SKM-1 (cell line): ENCODE results near the gene GPN1.
A peak's percentile ranks its signal among the peaks of the same experiment; 100 is the strongest.
"Not testable (repeated sequence)": the region's sequence is repeated elsewhere in the genome, so short reads cannot be mapped to it uniquely, and the experiment has no call there.

ENCODE experiments used
- DNase-seq: peaks from one replicate; lab custom pipeline; 2025; ENCODE audit not compliant: unreplicated experiment; lab: John Stamatoyannopoulos, UW

The GPN1 gene

DNA sequence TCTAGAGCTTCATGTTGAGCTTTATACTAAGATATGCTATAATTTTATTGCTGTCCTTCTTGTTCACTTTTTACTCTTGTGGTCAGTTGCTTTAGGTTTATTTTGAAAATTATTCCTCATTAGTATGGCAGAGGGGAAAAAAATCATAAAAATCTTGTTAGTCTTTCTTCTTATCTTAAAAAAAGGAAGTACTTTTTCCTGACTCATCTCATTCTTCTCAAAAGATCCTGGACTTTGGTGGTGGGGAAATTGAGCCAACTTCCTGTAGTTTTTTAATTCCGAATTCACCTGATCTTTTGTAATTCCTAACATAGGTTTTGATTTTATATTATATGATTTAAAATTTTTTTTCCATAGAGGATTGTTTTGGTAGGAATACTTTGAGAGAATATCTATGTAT, 38.6 kb downstream of the GPN1 start:
- DNase-seq, result no peak

DNA sequence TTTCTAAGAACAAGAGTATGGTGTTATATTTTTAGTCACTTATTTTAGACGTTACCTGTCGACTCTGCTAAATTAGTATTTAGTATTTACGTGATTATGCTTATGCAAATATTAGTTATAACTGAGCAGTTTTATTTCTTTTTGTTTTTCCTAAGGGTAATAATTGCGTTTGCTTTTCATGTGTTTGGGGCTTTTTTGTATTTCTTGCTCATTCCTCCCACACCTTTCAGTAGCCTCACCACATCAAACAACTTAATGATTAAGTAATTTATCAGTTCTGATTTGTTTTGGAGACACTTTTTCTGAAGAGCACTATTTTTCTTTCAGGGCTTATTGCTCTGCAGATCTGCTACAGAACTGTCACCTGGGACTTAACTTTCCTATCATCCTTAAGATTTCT, 42.4 kb downstream of the GPN1 start:
- no peak for DNase-seq

DNA sequence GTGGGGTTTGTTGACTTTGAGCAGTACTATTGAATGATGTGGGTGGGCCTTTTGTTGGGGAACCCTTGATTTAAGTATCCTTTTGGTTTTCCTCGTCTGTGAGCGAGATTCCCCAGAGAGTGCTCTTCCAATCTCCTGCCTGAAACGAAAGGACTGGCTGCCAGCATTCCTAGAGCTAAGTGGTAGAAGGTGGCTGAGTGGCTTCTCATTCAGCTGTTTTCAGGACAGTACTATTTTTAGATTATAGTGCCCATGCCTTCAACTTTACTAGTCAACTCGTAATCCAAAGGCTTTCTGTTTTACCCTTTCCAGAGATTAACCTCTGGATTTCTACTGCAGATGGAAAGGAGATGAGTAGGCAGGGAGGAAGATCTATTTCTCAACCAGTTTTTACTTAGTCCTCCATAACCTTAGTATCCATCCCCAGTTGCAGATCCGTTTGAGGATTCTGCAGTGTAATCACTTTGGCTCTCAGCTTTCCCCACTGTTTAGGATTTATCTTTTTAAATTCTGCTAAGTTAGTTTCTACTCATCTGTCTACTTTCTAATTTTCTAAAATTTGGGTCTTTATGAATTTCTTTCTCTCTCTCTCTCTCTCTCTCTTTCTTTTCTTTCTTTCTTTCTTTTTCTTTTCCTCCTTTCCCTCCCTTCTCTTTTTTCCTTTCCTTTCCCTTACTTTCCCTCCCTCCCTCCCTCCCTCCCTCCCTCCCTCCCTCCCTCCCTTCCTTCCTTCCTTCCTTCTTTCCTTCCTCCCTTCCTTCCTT, 44.1 kb downstream of the GPN1 start:
- no peak for DNase-seq

DNA sequence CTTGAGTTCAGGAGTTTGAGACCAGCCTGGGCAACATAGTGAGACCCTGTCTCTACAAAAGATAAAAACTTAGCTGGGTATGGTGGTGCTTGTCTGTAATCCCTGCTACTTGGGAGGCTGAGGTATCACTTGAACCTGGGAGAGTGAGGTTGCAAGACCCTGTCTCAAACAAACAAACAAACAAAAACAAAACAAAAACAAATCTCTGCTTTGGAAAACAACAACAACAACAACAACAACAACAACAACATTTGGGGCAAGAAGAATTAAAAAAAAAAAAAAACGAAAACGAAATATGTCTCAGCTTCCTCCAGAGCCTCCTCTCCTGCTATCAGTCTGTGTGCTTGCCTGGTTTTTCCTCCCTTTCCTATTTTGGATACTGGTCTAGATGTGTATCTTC, 51.7 kb downstream of the GPN1 start:
- DNase-seq, result no peak

DNA sequence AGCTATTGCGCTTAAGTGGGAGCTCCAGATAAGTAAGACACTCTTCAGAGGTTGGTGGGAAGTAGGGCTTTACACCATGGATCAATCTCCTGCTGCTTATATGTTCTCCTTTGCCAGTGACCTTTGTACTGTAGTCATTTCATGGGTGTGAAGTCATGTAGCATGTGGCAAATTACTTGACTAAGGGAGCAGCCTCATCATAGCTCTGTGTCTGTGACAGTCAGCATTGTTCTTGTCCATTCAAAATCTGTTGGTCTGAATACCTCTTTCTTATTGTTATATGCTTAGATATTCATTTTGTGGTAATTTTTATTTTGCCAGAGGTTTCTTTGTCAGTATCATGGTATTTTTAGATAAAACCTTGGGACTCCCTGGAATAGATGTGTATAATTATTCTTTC, 53.0 kb downstream of the GPN1 start:
- no peak for DNase-seq

DNA sequence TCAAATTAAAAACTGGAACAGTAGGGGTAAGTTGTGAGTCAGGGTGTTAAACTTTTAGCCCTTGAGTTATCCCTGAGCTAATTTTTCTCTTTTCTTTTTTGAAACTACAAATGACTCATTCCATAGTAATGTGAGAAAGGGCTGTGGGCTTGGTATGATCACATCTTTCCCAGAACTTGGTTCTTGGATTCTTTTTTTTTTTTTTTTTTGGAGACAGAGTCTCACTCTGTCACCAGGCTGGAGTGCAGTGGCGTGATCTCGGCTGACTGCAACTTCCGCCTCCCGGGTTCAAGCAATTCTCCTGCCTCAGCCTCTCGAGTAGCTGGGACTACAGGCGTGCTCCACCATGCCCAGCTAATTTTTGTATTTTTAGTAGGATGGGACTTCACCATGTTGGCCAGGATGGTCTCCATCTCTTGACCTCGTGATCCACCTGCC, 53.5 kb downstream of the GPN1 start:
- DNase-seq, result not testable (repeated sequence)

DNA sequence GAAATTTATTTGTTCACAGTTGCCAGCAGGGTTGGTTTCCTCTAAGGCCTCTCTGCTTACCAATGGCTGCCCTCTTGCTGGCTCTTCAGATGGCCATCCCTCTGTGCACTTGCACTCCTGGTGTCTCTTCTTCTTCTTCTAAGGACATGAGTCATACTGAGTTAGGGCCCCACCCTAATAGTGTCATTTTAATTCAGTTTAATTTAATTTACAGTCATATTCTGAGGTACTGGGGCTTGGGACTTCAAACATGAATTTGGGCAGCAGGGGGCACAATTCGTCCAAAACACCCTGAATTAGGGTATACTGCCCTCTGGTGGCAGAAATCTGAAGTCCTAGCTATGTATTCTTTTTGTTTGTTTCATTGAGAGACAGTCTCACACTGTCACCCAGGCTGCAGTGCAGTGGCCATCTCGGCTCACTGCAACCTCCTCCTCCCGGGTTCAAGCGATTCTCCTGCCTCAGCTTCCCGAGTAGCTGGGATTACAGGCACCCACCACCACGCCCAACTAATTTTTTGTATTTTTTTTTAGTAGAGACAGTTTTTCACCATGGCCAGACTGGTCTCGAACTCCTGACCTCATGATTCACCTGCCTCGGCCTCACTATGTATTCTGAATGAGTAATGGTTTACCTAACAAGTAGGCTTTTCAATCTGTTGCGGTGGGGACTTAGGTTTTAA, 54.7 kb downstream of the GPN1 start:
- peak; percentile 65 for DNase-seq

DNA sequence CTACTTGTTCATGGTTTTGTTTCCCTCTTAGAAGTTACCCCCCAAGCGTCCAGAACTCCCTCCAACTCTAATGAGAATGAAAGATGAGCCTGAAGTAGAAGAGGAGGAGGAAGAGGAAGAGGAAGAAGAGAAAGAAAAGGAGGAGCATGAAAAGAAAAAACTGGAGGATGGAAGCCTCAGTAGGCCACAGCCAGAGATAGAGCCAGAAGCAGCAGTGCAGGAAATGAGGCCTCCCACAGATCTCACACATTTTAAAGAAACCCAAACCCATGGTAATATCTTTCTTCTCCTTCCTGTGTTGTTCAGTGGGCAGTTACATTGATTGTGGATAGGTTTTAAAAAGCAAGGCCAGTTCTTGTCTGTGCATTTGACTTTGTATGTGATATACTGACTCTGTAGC, 56.2 kb downstream of the GPN1 start:
- not testable (repeated sequence) for DNase-seq

DNA sequence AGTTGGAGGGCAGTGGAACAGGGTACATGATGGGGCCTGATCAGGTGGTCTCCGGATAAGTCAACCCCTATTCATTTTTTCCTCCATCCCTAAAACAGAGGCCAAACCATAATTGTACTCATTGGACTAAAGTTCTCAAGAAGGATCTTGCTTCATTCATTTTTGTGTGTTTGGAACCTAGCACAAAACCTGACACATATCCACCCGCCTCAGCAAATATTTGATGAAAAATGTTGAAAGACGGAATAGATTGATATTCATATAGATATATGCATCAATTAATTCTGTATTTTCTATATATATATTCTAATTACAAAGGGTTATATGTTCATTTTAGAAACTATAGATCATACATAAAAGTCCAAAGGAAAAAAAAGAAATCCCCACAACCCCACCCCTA, 56.7 kb downstream of the GPN1 start:
- no peak for DNase-seq

DNA sequence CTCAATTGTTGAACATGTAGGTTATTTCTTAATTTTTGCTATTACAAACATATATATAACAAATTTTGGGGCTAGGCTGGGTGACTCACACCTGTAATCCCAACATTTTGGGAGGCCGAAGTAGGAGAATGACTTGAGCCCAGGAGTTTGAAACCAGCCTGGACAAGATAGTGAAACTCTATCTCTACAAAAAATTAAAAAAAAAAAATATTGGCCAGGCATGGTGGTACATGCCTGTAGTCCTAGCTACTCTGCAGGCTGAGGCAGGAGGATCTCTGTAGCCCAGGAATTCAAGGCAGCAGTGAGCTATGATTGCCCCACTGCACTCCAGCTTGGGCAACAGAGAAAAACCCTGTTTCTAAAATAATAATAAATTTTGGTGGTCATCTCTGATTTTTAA, 58.4 kb downstream of the GPN1 start:
- DNase-seq, result no peak

DNA sequence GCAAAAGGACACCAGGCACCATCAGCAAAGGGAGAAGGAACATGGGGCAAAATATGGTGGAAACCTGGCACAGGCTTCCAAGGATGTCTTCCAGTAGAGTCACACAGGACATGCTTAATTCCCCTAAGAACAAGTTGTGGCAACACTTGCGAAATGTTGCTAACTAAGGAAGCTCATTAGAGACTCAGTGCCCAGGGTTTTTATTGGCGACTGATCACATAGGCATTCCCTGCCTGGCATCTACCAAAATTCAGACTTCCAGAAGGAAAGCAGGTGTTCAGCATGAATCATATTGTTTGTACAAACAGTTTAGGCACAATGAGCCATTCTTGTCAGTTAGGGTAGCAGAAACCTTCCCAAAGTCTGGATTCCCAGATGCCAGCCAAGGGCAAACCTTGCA, 60.6 kb downstream of the GPN1 start:
- DNase-seq, result no peak

DNA sequence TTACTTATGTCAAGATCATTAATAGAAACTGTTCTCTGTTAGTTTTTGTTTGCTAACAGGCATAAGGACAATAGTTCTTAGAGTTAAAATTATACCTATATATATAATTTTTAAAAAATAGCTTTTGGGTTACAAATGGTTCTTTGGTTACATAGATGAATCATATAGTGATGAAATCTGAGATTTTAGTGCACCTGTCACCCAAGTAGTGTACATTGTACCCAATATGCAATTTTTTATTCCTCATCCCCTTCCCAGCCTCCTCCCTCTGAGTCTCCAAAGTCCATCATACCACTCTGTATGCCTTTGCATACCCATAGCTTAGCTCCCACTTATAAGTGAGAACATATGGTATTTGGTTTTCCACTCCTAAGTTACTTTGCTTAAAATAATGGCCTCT, 61.2 kb downstream of the GPN1 start:
- DNase-seq, result no peak

DNA sequence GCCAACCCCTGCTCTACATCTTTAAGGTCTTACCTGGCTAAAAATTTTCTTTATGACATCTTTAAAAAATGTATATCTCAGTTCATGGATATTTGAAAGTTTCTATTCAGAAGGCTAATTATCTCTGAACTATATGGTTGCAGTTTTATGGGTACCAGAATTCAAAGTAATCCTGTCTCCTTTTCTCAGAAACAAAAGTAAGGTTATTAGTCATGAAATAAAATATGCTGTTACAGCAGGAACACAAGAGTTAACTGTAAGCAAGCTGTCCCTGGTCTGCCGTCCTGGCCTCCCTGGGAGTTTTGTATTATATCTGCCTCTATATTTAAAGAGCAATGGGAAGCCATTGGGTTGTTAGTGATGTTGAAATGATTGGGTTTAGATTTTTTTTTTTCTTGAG, 68.8 kb downstream of the GPN1 start:
- no peak for DNase-seq
